GM21737 (cell line): ENCODE results near the gene GALNT17.

ENCODE experiments used
- ATAC-seq: cut with Tn5 transposase; IDR thresholded peaks from one replicate; pipeline ENCODE4 v1.9.1; 2021; ENCODE audit warnings: mild to moderate bottlenecking, moderate library complexity; ENCODE audit not compliant: unreplicated experiment

The GALNT17 gene

GRCh38 chr7:71132127-71132376 is at the start of gene GALNT17:
TSS of gene GALNT17 (plus strand) at chr7:71132144.
- no peak for ATAC-seq

DNA sequence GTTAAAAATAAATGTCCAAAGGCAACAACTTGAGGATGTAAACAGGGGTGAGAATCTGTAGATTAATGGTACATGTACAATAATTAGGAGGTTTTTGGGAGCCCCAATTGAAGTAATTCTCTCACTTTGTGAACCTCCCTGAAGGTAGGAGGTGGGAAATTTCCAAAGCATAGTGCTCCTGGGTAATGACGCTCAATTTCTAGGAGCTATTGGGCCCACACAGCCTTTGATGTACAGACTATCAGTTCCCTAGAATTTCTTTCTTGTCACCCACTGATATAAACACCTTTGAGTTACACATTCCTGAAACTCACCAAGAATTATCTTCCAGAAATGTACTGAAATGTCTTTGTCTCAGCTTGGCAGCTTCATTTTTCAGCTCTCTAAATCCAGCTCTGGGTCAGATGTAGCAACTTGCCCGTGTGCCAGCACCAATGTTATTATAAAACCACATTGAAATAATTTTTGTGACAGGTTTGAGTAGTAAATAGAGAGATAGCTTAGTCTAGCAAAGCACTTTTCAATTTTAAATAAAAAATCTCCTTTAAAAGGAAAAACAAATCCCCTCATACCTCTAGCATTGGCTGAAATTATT is 36.6 kb upstream of the GALNT17 start:
- ATAC-seq, result no peak

- ATAC-seq, result no peak
Measured at GRCh38 chr7:71096351-71096750, 35.6 kb upstream of the GALNT17 start.

DNA sequence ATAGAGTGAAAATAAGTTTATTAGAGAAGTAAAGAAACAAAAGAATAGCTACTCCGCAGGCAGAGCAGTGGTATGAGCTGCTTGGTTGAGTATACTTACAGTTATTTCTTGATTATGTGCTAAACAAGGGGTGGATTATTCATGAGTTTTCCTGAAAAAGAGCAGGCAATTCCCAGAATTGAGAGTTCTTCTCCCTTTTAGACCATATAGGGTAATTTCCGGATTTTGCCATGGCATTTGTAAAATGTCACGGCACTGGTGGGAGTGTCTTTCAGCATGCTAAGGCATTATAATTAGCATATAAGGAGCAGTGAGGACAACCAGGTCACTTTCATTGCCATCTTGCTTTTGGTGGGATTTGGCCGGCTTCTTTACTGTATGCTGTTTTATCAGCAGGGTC is 25.7 kb upstream of the GALNT17 start:
- ATAC-seq, result no peak

DNA sequence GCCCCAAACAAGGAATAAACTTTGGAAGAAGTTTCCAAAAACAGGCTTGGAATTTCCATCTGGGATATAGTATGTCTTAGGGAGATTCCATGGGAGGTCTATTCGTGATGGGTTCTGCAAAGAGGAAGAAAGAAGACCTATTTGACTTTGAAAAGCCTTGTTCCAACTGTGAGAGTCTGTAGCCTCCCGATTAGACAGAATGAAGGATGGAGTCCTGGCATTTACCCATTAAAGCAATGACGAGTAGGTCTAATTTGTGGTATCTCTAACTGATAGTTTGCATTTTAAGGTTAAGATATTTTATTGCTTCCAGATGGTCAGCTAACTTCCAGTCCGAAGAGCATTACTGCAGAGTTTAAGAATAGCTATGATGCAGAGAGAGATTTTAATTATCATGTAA is 19.5 kb upstream of the GALNT17 start:
- no peak for ATAC-seq

DNA sequence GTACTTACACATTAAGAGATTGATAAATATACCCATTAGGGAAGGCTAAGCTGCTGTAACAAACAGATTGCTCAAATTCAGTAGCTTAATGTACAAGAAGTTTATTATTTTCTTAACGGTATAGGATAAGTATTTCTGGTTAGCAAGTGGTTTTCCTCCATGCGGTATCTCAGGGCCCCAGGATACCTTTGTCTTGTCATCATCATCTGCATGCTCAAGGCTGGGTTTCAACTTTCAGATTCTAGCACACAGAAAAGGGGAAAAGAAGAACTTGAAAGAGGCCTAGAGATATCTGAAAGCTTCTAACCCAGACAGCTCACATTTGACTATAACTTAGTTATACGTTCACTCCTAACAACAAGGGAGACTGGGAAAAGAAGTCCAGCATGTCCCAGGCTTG is 11.8 kb upstream of the GALNT17 start:
- ATAC-seq, result no peak

DNA sequence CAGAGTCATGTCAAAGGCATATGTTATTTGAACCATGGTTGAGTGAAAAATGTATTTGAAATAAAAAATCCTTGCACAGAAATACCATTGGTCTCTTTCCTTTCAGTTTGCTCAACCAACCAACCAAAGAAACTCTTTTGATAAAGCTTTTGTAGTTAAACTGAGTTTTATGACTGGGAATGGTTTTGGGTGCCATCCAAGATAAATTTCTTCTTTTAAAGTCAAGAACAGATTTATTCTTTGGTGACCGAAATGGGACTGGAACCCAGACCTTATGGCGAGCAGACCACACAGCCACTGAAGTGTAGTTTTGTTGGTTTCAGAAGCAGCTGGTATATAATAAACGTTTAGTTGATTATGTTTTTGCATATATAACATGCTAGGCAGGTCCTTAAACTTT is 2.8 kb upstream of the GALNT17 start:
- no peak for ATAC-seq

GRCh38 chr7:71130031-71130679 is 1.8 kb upstream of the GALNT17 start:
- ATAC-seq, result no peak

GRCh38 chr7:71131256-71132126 is 453 bp upstream of the GALNT17 start:
- ATAC-seq, result no peak

GRCh38 chr7:71132377-71133231 is 660 bp downstream of the GALNT17 start:
- no peak for ATAC-seq

- no peak for ATAC-seq
Measured at GRCh38 chr7:71133232-71133622, 1.3 kb downstream of the GALNT17 start.

DNA sequence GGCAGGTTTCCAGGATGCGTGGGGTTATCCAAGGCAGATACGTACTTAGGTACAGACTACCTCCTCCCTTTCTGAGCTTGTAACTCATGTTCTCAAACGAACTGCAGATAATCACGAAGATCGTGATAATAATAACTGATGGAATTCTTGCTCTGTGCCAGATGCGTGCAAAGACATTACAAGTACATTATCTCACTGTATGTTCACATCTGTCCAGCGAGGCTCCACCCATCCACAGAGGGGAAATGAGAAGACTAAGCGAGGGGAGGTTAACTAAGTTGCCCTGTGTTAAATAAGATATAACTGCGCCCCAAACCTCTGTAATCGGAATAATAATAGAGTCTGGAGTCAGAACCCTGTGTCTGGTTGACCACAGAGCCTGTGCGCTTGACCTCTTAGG is 1.9 kb downstream of the GALNT17 start:
- no peak for ATAC-seq

DNA sequence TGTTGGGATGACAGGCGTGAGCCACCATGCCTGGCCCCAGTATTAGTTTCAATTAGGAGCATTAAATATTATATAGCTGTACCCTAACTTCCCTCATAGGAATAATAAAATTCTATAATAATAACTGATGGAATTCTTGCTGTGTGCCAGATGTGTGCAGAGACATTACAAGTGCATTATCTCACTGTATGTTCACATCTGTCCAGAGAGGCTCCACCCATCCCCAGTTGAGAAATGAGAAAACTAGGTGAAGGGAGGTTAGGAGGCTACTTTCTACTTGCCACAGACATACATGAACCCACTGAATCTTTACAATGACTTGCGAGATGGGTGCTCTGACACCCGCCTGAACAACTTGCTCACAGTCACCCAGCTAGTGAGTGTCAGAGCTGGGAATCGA is 3.2 kb downstream of the GALNT17 start:
- no peak for ATAC-seq

- ATAC-seq, result no peak
Measured at GRCh38 chr7:71135663-71136062, 3.7 kb downstream of the GALNT17 start.

- ATAC-seq, result no peak
Measured at GRCh38 chr7:71137479-71137878, 5.5 kb downstream of the GALNT17 start.

- ATAC-seq, result no peak
Measured at GRCh38 chr7:71140264-71140663, 8.3 kb downstream of the GALNT17 start.

DNA sequence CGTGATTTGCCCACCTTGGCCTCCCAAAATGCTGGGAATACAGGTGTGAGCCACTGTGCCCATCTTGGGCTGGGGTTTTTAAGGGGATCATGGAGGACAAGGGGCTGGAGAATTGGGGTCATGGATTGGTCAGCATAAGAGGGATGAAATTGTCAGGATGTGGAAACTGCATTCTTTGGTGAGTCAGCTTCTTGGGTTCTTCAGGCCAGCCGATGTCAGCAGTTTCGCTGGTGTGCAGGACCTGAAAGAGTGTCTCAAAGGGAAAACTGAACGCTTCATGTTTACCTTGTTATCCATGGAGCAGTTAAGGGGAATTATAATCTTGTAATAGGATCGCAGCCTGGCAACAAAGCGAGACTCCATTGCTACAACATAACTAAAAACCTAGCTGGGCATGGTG is 13.0 kb downstream of the GALNT17 start:
- ATAC-seq, result no peak

- no peak for ATAC-seq
Measured at GRCh38 chr7:71145906-71146901, 14.3 kb downstream of the GALNT17 start.

- ATAC-seq, result no peak
Measured at GRCh38 chr7:71148098-71148497, 16.2 kb downstream of the GALNT17 start.

DNA sequence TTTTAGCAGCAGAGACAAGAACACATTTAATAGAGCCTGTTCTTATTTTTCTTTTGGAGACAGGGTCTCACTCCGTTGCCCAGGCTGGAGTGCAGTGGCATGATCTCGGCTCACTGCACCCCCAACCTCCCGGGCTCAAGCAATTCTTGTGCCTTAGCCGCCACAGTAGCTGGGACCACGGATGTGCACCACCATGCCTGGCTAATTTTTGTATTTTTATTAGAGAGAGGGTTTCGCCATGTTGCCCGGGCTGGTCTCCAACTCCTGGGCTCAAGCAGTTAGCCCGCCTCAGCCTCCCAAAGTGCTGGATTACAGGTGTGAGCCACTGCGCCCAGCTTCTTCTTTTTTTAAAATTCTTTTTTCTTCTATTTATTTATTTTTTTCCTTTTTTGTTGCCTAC is 23.3 kb downstream of the GALNT17 start:
- ATAC-seq, result no peak
